Mesothelial cell of epicardium (in vitro differentiated cells): ENCODE measurements around the gene DPEP2NB. TPM values are rescaled to one million over a fixed set of nuclear protein-coding genes. Genes with fewer than 3 reads are reported as not detected.

Experiments used
- DNase-seq, 2 experiments: peaks; one replicate each; pipeline ENCODE4 v3.0.0; 2021; ENCODE audit warnings: low spot score in 2 of 2; ENCODE audit not compliant: unreplicated experiment in 2 of 2
- H3K27ac Mint-ChIP-seq: 2 replicates; pipeline ENCODE4 v1.8.0; 2021; ENCODE audit warnings: mixed read lengths
- H3K27me3 Mint-ChIP-seq: 2 replicates; pipeline ENCODE4 v1.8.0; 2021; ENCODE audit warnings: low read depth, mixed read lengths
- H3K36me3 Mint-ChIP-seq: 2 replicates; pipeline ENCODE4 v1.8.0; 2021; ENCODE audit warnings: mixed read lengths
- H3K4me1 Mint-ChIP-seq: 2 replicates; pipeline ENCODE4 v1.8.0; 2021; ENCODE audit warnings: mixed read lengths
- H3K4me3 Mint-ChIP-seq: 2 replicates; pipeline ENCODE4 v1.8.0; 2021; ENCODE audit warnings: mild to moderate bottlenecking, moderate library complexity, mixed read lengths
- H3K9me3 Mint-ChIP-seq: 2 replicates; pipeline ENCODE4 v1.8.0; 2021; ENCODE audit warnings: mixed read lengths
- CTCF ChIP-seq: fragments of 200-600 bp; sonication (generic); IDR thresholded peaks from one replicate; pipeline ENCODE4 v1.5.0; 2021; ENCODE audit warnings: antibody characterized with exemption; ENCODE audit not compliant: unreplicated experiment
- total RNA-seq: library from RNA; stranded (reverse); gene quantifications from 3 replicates; pipeline ENCODE4 v1.2.1, GENCODE V29; 2021

Gene DPEP2NB
- total RNA-seq, 1 donor from 2014 or later, result not detected

GRCh38 chr16:68028996-68029395 is 13.3 kb upstream of the DPEP2NB start:
- H3K9me3 Mint-ChIP-seq, result no peaks in the 10 kb centered on the region
- TF ChIP-seq CTCF, result no peak
- no peaks in the 10 kb centered on the region for H3K4me1 Mint-ChIP-seq
- no peak overlapping the region for H3K27ac Mint-ChIP-seq
- no peak overlapping the region for H3K4me3 Mint-ChIP-seq
- peaks cover 12% of the 10 kb centered on the region for H3K36me3 Mint-ChIP-seq
- H3K27me3 Mint-ChIP-seq, result no peaks in the 10 kb centered on the region
- DNase-seq, result no peak

GRCh38 chr16:68022728-68023537 is 7.2 kb upstream of the DPEP2NB start, which contains the start of the genes DDX28 and DUS2:
Gene DDX28, minus strand, starts transcription at chr16:68023232. Its CDS starts 30 bp downstream, at chr16:68023202.
Gene DUS2, plus strand, starts transcription at chr16:68023284. Its CDS starts 14,740 bp downstream, at chr16:68038024.
- H3K27ac Mint-ChIP-seq, result peak within 1 kb of the TSS; percentile 99
- peak; percentile 84 to 98 for DNase-seq
- peaks cover 18% of the 10 kb centered on the region for H3K36me3 Mint-ChIP-seq
- H3K4me3 Mint-ChIP-seq, result peak within 1 kb of the TSS; percentile 91
- peaks cover 2% of the 10 kb centered on the region for H3K27me3 Mint-ChIP-seq
- TF ChIP-seq CTCF, result no peak
- peaks cover 20% of the 10 kb centered on the region for H3K4me1 Mint-ChIP-seq
- H3K9me3 Mint-ChIP-seq, result no peaks in the 10 kb centered on the region

- Mint-ChIP-seq H3K27me3 (peaks cover 2% of the 10 kb centered on the region), H3K36me3 (peaks cover 12% of the 10 kb centered on the region), H3K27ac (peak overlapping the region; percentile 99), H3K4me1 (peaks cover 20% of the 10 kb centered on the region), H3K9me3 (no peaks in the 10 kb centered on the region), H3K4me3 (peak overlapping the region; percentile 91)
- no peak for TF ChIP-seq CTCF
- no peak for DNase-seq
Measured at GRCh38 chr16:68022278-68022727, 6.6 kb upstream of the DPEP2NB start.

- DNase-seq, result no peak
- H3K9me3 Mint-ChIP-seq, result no peaks in the 10 kb centered on the region
- H3K4me3 Mint-ChIP-seq, result peak overlapping the region; percentile 91
- H3K4me1 Mint-ChIP-seq, result peaks cover 20% of the 10 kb centered on the region
- TF ChIP-seq CTCF, result no peak
- peaks cover 9% of the 10 kb centered on the region for H3K36me3 Mint-ChIP-seq
- no peak overlapping the region for H3K27ac Mint-ChIP-seq
- peaks cover 2% of the 10 kb centered on the region for H3K27me3 Mint-ChIP-seq
Measured at GRCh38 chr16:68021490-68021889, 5.8 kb upstream of the DPEP2NB start.

- Mint-ChIP-seq H3K27me3 (peaks cover 7% of the 10 kb centered on the region), H3K27ac (no peak overlapping the region), H3K9me3 (no peaks in the 10 kb centered on the region), H3K4me3 (no peak overlapping the region), H3K36me3 (peaks cover 9% of the 10 kb centered on the region), H3K4me1 (peaks cover 20% of the 10 kb centered on the region)
- DNase-seq, result no peak
- no peak for TF ChIP-seq CTCF
Measured at GRCh38 chr16:68019167-68019680, 3.5 kb upstream of the DPEP2NB start.
